ENCODE data around the gene PPIA.
"Not testable (repeated sequence)": the region's sequence is repeated elsewhere in the genome, so short reads cannot be mapped to it uniquely, and the experiment has no call there.

Gene PPIA

DNA sequence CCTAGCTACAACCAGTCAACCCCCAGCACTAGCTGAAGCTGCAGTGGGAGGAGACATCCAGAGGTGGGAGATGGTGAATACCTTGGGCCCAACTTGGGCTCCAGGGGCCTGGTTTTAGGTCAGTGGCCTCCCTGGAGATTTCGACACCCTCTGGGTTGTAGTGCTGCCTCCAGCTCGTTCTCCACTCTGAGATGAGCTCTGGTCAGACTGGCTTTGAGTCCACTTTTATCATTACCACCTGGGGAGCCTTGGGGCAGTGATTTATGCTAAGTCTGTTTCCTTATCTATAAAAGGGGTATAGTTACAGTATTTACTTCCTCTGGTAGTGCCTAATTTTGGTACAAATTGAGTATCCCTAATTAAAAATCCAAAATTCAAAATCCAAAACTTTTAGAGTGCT lies 22.8 kb downstream of the PPIA start:
- H3K36me3 ChIP-seq (ENCODE audit: control insufficient read depth, insufficient read depth, low read length), result no peaks in the 10 kb centered on the region
- H3K27me3 ChIP-seq (ENCODE audit: control insufficient read depth, insufficient read depth, low read length), result no peaks in the 10 kb centered on the region
- H3K9me3 ChIP-seq (ENCODE audit: control insufficient read depth, low read length), result no peaks in the 10 kb centered on the region
- H3K79me2 ChIP-seq, result no peaks in the 10 kb centered on the region
- no peak overlapping the region for H2AFZ ChIP-seq
- TF ChIP-seq, protein P1, sequence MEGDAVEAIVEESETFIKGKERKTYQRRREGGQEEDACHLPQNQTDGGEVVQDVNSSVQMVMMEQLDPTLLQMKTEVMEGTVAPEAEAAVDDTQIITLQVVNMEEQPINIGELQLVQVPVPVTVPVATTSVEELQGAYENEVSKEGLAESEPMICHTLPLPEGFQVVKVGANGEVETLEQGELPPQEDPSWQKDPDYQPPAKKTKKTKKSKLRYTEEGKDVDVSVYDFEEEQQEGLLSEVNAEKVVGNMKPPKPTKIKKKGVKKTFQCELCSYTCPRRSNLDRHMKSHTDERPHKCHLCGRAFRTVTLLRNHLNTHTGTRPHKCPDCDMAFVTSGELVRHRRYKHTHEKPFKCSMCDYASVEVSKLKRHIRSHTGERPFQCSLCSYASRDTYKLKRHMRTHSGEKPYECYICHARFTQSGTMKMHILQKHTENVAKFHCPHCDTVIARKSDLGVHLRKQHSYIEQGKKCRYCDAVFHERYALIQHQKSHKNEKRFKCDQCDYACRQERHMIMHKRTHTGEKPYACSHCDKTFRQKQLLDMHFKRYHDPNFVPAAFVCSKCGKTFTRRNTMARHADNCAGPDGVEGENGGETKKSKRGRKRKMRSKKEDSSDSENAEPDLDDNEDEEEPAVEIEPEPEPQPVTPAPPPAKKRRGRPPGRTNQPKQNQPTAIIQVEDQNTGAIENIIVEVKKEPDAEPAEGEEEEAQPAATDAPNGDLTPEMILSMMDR (IDR thresholded peaks at IDR 0.05), result no peak
- H3K9ac ChIP-seq, result no peak overlapping the region
- H3K4me3 ChIP-seq (ENCODE audit: low read depth, low read length), result no peak overlapping the region
- H3K27ac ChIP-seq, result no peak overlapping the region
- H3K4me2 ChIP-seq (ENCODE audit: low read length), result no peak overlapping the region
- no peaks in the 10 kb centered on the region for H3K4me1 ChIP-seq

DNA sequence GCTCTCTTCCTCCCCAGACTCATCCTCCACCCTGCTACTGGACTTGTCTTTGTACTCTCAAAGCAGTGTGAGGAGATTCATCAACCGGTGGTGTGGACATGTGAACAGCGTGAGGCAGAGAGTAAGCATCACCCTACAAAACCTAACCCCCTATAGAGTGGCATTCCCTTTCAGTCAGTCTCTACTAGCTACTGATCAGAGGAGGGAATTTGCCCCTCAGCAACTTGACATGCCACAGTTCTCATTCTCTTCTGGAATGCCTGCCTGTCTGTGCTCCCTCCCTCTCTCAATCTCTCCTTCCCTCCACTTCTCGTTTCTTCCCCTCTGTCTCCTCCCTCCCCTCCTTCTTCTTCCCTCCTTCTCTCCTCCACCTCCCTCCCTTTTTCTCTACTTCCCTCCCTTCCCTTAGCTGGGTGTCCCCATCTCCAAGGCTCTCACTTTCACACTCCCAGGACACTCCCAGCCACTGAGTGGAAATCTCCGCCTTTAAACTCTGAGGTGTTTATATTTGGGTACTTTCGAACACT lies 26.8 kb downstream of the PPIA start:
- no peak overlapping the region for H3K27ac ChIP-seq
- no peaks in the 10 kb centered on the region for H3K9me3 ChIP-seq (ENCODE audit: control insufficient read depth, low read length)
- no peaks in the 10 kb centered on the region for H3K4me1 ChIP-seq
- H2AFZ ChIP-seq, result no peak overlapping the region
- H3K36me3 ChIP-seq (ENCODE audit: control insufficient read depth, insufficient read depth, low read length), result no peaks in the 10 kb centered on the region
- H3K9ac ChIP-seq, result no peak overlapping the region
- H3K79me2 ChIP-seq, result no peaks in the 10 kb centered on the region
- H3K27me3 ChIP-seq (ENCODE audit: control insufficient read depth, insufficient read depth, low read length), result no peaks in the 10 kb centered on the region
- TF ChIP-seq, protein P1 (IDR thresholded peaks at IDR 0.05), result no peak
- H3K4me3 ChIP-seq (ENCODE audit: low read depth, low read length), result no peak overlapping the region
- no peak overlapping the region for H3K4me2 ChIP-seq (ENCODE audit: low read length)

DNA sequence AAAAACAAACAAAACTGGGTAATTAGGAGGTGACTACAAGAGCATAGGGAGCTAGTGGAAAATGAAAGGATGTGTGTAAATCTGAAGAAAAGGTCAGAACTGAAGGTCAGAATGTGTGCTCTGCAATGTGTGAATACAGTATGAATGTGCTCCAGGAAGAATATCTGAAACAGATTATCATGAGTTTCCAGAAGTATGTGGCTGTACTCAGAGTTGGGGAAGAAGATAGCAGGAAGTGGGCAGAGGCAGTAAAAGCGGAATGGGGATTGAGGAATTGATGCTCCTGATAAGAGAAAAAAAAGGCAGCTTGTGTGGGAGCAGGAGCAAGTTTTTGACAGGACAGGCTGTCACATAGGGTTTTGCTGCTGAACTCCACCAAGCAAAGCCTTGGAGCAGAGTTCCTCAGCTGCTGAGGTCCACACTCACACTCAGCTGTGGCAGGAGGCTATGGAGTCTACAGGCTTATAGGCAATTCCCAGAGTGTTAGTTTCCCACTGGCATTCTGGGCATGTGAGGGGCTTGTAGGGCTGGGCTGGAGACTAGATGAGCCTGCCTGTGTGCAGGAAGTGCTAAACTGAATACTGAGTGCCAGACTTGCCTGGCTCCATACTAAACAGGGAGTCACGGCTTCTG lies 28.5 kb downstream of the PPIA start:
- Histone ChIP-seq H3K79me2 (no peaks in the 10 kb centered on the region), H3K27me3 (ENCODE audit: control insufficient read depth, insufficient read depth, low read length) (no peaks in the 10 kb centered on the region), H3K4me2 (ENCODE audit: low read length) (no peak overlapping the region), H3K4me1 (peaks cover 5% of the 10 kb centered on the region), H3K27ac (no peak overlapping the region), H3K9ac (no peak overlapping the region), H3K36me3 (ENCODE audit: control insufficient read depth, insufficient read depth, low read length) (no peaks in the 10 kb centered on the region), H3K9me3 (ENCODE audit: control insufficient read depth, low read length) (no peaks in the 10 kb centered on the region), H3K4me3 (ENCODE audit: low read depth, low read length) (no peak overlapping the region), H2AFZ (no peak overlapping the region)
- TF ChIP-seq, protein P1 (IDR thresholded peaks at IDR 0.05), result no peak

DNA sequence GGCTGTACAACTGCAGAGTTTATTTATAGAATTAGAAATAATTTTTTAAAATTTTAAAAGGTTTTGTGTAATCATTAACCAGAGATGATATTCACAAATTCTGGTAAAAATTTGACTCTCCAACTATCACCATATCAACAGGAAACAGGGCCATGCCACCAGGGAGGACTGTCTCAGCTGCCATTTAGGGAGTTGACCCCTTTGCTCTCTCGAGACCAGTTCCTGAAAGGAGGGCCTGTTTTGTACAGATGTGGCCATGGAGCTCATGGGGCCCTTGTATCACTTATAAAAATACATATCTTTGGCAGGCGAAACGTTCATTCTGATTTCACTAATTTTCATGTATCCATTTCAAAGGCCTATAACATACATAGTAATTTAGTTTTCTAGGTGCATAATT lies 31.1 kb downstream of the PPIA start:
- no peak overlapping the region for H3K27ac ChIP-seq
- H3K9ac ChIP-seq, result no peak overlapping the region
- no peaks in the 10 kb centered on the region for H3K27me3 ChIP-seq (ENCODE audit: control insufficient read depth, insufficient read depth, low read length)
- H3K4me2 ChIP-seq (ENCODE audit: low read length), result no peak overlapping the region
- no peaks in the 10 kb centered on the region for H3K79me2 ChIP-seq
- peaks cover 6% of the 10 kb centered on the region for H3K4me1 ChIP-seq
- TF ChIP-seq, protein P1 (IDR thresholded peaks at IDR 0.05), result no peak
- H2AFZ ChIP-seq, result no peak overlapping the region
- H3K9me3 ChIP-seq (ENCODE audit: control insufficient read depth, low read length), result no peaks in the 10 kb centered on the region
- no peak overlapping the region for H3K4me3 ChIP-seq (ENCODE audit: low read depth, low read length)
- no peaks in the 10 kb centered on the region for H3K36me3 ChIP-seq (ENCODE audit: control insufficient read depth, insufficient read depth, low read length)

DNA sequence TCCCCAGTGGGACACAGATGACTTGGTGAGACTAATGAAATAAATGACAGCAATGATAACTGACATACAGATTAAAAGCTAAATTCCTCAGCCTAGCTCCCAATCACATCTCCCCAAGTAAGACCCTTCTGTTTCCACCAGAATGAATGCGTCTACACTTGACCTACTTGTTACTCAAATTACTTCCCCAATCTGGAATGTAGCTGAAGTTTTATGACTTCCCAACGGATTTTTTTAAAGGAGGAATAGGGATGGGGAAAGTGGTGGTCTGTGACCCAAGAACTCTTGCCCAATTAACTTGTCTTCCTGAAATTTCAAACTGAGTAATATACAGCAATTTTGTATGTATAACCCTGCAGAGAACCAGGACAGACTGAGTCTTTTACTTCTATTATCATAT lies 42.3 kb downstream of the PPIA start:
- H3K4me2 ChIP-seq (ENCODE audit: low read length), result no peak overlapping the region

DNA sequence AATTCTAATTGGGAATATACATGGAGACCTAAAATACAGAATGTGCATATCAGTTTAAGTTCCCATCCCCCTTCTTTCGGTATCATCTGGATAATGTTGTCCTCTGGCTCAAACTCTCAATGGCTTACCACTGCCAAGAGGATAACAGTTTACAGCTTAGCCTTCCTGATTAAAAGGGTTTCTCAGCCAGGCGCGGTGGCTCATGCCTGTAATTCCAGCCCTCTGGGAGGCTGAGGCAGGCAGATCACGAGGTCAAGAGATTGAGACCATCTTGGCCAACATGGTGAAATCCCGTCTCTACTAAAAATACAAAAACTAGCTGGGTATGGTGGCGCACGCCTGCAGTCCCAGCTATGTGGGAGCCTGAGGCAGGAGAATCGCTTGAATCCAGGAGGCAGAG lies 46.2 kb downstream of the PPIA start:
- H3K36me3 ChIP-seq (ENCODE audit: control insufficient read depth, insufficient read depth, low read length); H3K9ac ChIP-seq; H3K27ac ChIP-seq; H2AFZ ChIP-seq; H3K4me3 ChIP-seq (ENCODE audit: low read depth, low read length); H3K9me3 ChIP-seq (ENCODE audit: control insufficient read depth, low read length); H3K4me2 ChIP-seq (ENCODE audit: low read length); H3K27me3 ChIP-seq (ENCODE audit: control insufficient read depth, insufficient read depth, low read length); H3K4me1 ChIP-seq: not testable (repeated sequence)
- H3K79me2 ChIP-seq, result peaks cover 30% of the 10 kb centered on the region

More for the DNA sequence above, 42.3 kb downstream of the PPIA start:
- TF ChIP-seq, protein P1 (IDR thresholded peaks at IDR 0.05), result no peak
- Histone ChIP-seq H3K27ac (no peak overlapping the region), H3K36me3 (ENCODE audit: control insufficient read depth, insufficient read depth, low read length) (no peaks in the 10 kb centered on the region), H3K9me3 (ENCODE audit: control insufficient read depth, low read length) (no peaks in the 10 kb centered on the region), H3K4me1 (no peaks in the 10 kb centered on the region), H3K27me3 (ENCODE audit: control insufficient read depth, insufficient read depth, low read length) (no peaks in the 10 kb centered on the region), H3K4me3 (ENCODE audit: low read depth, low read length) (no peak overlapping the region), H2AFZ (no peak overlapping the region), H3K9ac (no peak overlapping the region), H3K79me2 (peaks cover 23% of the 10 kb centered on the region)

DNA sequence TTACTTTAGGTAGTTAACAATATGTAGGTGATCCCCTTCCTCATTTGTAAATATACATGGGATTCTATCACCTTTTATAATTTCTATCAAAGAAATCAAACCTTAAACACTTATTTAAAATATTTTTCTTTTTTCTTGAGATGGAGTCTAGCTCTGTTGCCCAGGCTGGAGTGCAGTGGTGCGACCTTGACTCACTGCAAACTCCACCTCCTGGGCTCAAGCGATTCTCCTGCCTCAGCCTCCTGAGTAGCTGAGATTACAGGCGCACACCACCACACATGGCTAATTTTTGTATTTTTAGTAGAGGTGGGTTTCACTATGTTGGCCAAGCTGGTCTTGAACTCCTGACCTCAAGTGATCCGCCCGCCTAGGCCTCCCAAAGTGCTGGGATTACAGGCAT lies 47.0 kb downstream of the PPIA start:
- not testable (repeated sequence) for H3K9me3 ChIP-seq (ENCODE audit: control insufficient read depth, low read length); H3K4me3 ChIP-seq (ENCODE audit: low read depth, low read length); H3K4me2 ChIP-seq (ENCODE audit: low read length); H3K27ac ChIP-seq; H2AFZ ChIP-seq; H3K36me3 ChIP-seq (ENCODE audit: control insufficient read depth, insufficient read depth, low read length); H3K9ac ChIP-seq; H3K4me1 ChIP-seq; H3K27me3 ChIP-seq (ENCODE audit: control insufficient read depth, insufficient read depth, low read length)
- peaks cover 29% of the 10 kb centered on the region for H3K79me2 ChIP-seq

All from parathyroid adenoma (tissue), 2 donors.